GM18907 (cell line): ENCODE measurements around the gene LCN12.

Source experiments
- ATAC-seq: cut with Tn5 transposase; IDR thresholded peaks from one replicate; pipeline ENCODE4 v1.9.1; 2021; ENCODE audit warnings: mild to moderate bottlenecking, moderate library complexity; ENCODE audit not compliant: unreplicated experiment

LCN12 gene

DNA sequence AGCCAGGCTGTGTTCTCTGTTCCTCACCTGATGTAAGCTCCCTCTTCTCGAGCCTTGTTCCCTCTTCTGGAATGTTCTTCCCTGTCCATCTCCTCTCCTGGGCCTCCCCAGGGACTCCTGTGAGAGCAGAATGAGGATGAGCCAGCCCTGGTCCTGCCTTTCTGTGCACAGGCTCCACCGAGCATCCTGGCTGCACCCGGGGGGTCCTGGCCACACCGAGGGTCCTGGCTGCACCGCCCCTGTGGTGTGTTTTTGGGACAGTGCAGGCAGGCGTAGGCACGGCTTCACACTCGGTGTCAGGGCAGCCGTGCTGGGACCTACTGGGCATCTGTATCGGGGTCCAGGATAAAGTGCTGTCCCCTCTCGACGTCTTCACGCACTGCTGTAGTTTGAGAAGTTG is 25.3 kb upstream of the LCN12 start:
- ATAC-seq = no peak

DNA sequence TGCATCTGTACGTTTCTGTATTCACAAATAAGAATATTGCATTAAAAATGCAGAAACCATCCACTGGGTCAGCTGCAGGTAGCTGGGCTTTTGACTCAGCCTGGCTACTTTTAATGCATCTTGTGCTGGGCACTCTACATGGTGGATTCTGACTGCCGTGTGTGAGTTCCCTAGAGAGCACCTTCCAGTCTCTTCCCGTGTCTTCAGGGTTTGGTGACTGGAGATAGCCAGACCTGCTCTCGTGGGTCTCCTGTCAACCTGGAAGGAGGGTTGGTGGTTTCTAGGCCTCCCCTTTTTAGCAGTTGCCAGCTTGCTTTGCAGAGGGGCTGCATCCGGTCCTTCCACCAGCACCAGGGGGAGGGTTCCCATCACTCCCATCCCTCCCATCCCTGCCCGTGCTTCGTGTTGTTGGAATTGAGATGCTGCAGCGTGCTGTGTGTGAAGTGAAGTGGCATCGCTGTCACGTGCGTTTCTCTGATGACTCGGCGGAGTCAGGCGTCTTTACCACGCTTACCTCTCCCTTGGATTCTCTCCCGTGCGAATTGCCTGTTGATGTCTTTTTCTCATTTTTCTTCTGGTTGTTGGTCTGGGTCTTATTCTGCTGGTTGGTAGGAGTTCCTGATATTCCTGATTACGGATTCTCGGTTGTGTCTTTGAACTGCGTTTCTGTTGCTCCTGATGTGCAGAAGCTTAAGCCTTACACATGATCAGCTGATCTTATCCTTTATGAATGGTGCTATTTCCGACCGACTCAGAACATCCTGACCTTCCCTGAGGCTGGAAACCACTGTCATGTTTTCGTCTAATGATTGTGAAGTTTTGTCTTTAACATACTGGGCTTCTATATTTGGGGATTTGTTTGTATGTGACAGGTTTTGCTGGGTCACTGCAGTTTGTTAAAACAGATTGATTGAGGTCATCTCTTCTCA is 24.5 kb upstream of the LCN12 start:
- ATAC-seq = no peak

GRCh38 chr9:136928591-136928990 is 23.5 kb upstream of the LCN12 start:
- no peak for ATAC-seq

GRCh38 chr9:136930014-136930413 is 22.1 kb upstream of the LCN12 start:
- no peak for ATAC-seq

- no peak for ATAC-seq
These were observed 20.4 kb upstream of the LCN12 start for GRCh38 chr9:136931611-136932130.

GRCh38 chr9:136934277-136934676 is 17.8 kb upstream of the LCN12 start:
- no peak for ATAC-seq

DNA sequence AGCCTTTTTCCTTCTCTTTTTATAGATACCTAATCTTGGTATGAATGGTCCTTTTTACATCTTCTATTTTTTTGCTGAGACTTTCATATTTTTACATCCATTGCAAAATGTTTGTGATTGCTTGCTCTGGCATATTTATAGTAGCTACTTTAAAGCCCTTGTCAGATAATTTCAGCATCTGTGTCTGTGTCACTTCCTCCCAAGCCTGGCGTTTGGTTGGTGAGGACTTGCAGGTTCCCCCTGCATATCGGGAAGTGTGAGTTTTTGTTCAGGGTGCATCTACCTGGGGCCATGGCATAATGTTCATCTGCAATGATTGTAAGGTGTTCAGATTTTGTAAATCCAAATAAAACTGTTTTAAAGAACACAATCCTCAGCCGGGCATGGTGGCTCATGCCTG is 16.4 kb upstream of the LCN12 start:
- ATAC-seq = no peak

- ATAC-seq = no peak
These were observed 15.4 kb upstream of the LCN12 start for GRCh38 chr9:136936645-136937170.

DNA sequence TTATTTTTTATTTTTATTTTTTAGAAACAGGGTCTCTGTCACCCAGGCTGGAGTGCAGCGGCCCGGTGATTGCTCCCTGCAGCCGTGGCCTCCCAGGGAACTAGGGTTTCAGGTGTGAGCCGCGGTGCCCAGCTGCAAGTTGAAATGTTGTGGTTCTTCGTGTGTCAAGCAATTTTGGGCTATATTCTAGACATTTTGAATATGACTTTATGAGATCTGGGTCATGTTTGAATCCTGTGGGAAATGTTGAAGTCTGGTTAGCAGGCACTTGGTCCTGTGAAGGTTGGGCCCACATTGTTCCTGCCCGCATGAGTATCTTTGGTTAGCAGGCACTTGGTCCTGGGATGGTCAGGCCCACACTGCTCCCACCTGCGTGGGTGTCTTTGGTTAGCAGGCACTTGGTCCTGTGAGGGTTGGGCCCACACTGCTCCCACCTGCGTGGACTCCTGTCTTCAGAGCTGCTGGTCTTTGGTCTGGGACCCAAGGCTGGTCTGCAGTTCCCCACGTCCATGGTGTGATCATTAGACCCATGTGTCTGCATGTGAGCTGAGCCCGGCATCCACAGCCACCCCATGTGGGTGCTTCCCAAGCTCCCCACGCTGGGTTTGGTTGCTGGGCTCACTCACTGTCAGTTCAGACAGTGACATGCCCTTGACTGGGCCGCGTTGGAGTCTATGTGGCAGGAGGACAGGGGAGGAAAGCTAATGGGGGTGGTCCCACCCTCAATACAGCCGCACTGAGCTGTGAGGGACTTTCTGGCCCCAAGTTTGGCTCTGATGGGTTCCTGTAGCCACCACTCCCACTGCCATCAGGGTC is 14.7 kb upstream of the LCN12 start:
- no peak for ATAC-seq

DNA sequence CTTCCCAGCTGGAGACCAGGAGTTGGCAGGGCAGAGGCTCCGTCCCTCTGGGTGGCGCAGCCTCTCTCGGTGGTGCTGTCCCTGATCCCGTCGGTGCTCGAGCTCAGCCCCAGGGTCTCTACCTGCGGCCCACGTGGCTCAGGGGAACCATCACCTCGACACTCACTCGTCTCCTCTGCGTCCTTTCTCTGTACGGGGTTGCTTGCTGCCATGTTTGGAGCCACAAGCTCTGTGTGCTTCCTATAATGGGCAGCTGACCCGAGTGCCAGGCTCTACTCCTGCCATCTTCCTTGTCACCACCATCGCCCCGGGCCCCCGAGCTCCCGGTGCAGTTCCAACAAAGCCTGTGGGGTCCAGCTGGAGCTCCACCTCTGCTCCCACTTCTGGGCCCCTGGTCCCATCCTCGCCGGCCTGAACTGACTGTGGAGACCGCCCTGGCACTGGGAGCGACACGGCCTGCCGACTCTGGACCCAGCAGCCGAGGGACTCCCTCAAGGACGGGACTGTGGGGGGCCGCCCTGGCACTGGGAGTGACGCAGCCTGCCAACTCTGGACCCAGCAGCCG is 12.6 kb upstream of the LCN12 start:
- no peak for ATAC-seq

DNA sequence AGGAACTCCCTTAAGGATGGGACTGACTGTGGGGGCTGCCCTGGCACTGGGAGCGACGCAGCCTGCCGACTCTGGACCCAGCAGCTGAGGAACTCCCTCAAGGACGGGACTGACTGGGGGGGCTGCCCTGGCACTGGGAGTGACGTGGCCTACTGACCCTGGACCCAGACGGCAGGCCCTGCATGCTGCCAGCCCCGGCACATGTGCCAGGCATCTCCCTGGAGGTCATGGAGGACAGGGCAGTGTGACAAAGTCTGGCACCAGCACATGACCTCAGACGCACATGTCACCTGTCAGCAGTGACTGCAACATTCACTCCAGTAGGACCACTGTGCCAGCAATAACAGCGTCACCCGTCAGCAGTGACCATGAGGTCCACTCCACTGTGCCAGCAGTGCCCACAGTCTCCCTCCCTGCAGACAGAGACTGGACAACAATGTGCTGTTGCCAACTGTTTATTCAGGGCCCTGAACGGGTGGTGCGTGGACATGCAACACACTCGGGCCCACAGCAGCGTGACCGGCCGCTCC is 12.0 kb upstream of the LCN12 start:
- ATAC-seq = no peak

GRCh38 chr9:136940526-136941230 is 11.4 kb upstream of the LCN12 start:
- ATAC-seq = no peak

DNA sequence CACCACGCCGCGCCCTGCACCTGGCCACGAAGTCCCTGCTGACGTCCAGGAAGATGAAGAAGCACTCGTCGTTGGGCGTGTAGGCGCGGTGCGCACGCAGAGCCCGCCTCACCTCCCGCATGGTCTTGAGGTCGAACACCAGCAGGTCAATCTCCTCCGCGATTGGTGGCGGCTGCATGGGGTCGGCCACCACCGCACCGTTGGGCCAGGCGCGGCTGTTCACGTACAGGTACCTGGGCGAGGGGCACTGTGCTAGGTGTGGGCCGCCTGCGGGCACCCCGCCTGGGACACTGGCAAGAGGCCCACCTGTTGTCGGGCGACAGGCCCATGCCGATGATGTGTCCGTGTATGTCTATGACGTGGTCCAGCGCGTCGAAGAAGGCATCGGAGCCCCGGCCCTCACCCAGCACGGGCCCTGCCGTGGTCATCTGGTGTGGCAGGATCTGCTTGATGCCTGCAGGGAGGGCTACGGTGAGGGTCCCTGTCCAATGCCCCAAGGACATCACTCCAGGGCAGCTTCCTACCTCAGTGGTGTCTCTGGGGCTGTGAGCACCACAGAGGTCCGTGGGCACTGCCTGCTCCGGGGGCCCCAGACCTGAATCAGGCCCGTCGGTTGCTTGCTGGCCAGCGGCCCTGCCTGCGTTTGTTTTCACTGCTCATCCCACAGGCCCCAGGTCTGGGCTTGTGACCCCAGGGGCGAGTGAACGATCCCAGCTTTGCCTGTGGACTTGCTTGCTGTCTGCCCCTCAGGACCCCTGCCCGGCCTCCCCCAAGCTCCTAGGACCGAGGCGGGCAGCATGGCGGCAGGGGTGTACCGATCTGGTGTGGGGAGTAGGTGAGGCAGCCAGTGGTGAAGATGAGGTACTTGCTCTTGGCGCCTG is 10.6 kb upstream of the LCN12 start:
- no peak for ATAC-seq

DNA sequence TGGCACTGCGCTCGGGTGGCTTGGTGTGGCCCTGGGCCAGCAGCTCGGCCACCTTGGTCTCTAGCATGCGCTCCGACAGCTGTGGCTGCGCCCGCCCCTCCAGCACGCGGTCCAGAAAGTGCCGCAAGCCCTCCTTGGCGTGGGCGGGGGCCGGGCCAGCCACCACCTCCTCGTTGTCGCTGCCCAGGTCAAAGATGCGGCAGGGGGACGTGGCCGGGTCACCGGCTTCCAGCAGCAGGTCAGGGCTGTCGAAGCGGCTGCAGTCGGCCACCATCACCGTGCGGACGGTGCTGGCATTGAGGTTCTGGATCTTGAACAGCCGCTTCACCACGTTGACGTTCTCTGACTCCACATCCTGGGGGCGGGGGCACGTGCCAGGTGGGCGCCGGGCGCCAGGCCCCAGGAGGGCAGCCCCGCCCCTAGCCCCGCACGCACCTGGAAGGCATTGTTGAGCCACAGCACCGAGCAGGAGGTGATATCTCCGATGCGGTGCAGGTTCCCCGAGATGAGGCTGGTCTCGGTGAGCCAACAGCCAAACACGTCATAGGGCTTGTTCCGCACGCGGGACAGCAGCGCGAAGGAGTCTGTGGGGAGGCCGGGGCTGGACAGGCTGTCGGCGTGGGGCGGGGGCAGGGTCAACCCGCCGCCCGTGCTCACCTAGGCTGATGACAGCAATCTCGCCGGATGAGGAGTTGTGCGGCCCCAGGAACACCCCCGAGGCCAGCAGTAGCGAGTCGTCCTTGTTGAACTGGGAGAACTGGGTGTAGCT is 9.8 kb upstream of the LCN12 start:
- no peak for ATAC-seq

DNA sequence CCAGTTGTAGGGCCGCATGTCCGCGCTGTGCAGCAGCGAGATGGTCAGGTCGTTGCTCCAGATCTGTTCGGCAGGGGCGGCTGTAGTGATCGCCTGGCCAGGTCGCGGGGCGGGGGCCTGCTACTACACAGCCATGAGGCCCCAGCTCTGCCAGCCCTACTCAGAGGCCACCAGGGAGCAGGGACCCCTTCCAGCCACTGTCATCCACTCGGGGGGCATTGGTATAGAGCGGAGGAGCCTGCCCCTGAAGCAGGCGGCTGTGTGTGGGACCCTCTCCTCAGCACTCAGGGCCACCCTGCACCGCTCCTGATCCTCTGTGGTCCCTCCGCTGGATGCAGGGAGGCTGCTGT is 9.2 kb upstream of the LCN12 start:
- no peak for ATAC-seq

DNA sequence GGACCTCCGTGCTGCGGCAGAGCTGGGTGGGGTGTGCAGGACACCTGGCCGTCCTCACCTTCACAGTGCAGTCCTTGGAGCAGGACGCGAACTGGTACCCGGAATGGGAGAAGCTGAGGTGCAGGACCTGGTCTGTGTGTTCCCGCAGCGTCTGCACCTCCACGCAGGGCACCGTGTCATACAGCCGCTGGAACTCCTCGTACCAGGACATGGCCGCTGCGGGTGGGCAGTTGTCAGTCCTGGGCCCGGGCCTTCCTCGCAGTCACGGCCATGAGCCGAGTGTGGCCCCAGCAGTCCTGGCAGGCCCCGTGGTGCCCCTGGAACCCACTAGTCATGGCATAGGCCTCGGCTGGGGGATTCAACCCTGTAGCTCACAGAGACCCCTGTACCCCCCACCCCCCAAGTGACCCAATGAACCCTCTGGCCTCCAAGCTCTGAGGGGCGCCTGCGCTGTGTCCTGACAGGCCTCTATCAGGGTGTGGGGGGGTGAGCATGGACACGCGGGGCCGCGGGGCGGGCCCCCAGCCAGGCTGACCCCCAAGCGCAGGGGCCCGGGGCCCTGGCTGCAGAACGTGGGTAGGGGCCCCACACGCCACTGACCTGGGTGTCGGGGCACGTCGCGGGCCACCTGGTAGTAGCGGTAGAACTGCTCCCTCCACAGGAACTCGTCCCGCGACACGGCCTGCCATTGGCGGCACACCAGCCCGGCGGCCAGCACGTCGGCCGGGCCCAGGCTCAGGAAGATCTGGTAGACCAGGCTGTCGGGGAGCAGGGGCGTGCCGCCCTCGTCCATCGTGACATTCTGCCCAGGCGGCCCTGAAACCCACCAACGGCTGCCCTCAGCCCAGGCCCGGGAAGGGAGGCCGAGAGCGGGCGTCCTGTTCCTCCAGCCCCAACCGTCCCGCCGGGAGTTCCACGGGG is 8.5 kb upstream of the LCN12 start:
- ATAC-seq = peak; percentile 14

DNA sequence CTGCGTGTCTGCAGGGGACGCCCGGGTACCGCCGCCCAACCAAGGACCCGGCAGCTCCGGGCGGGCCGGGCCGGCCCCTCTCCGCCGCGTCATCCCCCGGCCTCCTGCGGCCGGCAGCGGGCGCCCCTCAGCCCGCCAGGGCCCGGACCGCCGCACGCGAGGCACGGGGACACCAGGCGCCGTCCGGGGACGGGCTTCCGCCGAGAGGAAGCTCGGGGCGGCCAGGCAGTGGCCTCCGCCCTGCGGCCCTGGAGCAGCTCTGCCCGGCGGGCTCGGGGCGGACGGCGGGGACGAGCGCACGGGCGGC is 7.9 kb upstream of the LCN12 start:
- peak; percentile 34 for ATAC-seq
